Measurements from ENCODE around the gene MB.

MB gene

GRCh38 chr22:35589756-35590093 lies 27.4 kb downstream of the MB start:
- H3K27ac ChIP-seq: no peak overlapping the region
- TF ChIP-seq ZFX (IDR thresholded peaks at IDR 0.05; ENCODE audit: borderline replicate concordance) (no peak), CTCF (IDR thresholded peaks at IDR 0.05) (no peak)

- TF ChIP-seq CTCF (IDR thresholded peaks at IDR 0.05): no peak
- no peak for TF ChIP-seq ZFX (IDR thresholded peaks at IDR 0.05; ENCODE audit: borderline replicate concordance)
- H3K27ac ChIP-seq: no peak overlapping the region
Measured at GRCh38 chr22:35589071-35589755, 27.9 kb downstream of the MB start.

GRCh38 chr22:35587896-35588295 lies 29.2 kb downstream of the MB start:
- no peak overlapping the region for H3K27ac ChIP-seq
- TF ChIP-seq CTCF (IDR thresholded peaks at IDR 0.05) (no peak), ZFX (IDR thresholded peaks at IDR 0.05; ENCODE audit: borderline replicate concordance) (no peak)

GRCh38 chr22:35587447-35587870 lies 29.7 kb downstream of the MB start:
- TF ChIP-seq CTCF (IDR thresholded peaks at IDR 0.05) (no peak), ZFX (IDR thresholded peaks at IDR 0.05; ENCODE audit: borderline replicate concordance) (no peak)
- no peak overlapping the region for H3K27ac ChIP-seq

- TF ChIP-seq ZFX (IDR thresholded peaks at IDR 0.05; ENCODE audit: borderline replicate concordance) (no peak), CTCF (IDR thresholded peaks at IDR 0.05) (no peak)
- no peak overlapping the region for H3K27ac ChIP-seq
Measured at GRCh38 chr22:35586771-35587170, 30.4 kb downstream of the MB start.

GRCh38 chr22:35582861-35583670 lies 34.1 kb downstream of the MB start:
- no peak overlapping the region for H3K27ac ChIP-seq
- peak; percentile 96 for TF ChIP-seq CTCF (IDR thresholded peaks at IDR 0.05)
- TF ChIP-seq ZFX (IDR thresholded peaks at IDR 0.05; ENCODE audit: borderline replicate concordance): no peak

GRCh38 chr22:35582218-35582860 lies 34.8 kb downstream of the MB start:
- H3K27ac ChIP-seq: no peak overlapping the region

More at GRCh38 chr22:35582218-35582860, 34.8 kb downstream of the MB start:
- TF ChIP-seq CTCF (IDR thresholded peaks at IDR 0.05) (no peak), ZFX (IDR thresholded peaks at IDR 0.05; ENCODE audit: borderline replicate concordance) (no peak)
